CD4-positive, alpha-beta T cell treated with Interleukin-12 subunit alpha and Interleukin-12 subunit beta, for 1 hour (primary cell): ENCODE data around the gene AHCY.
"Not testable (repeated sequence)": the region's sequence is repeated elsewhere in the genome, so short reads cannot be mapped to it uniquely, and the experiment has no call there.

Experiments
- DNase-seq: peaks from one replicate; pipeline ENCODE4 v3.0.0-alpha.2; 2020

Gene AHCY

DNA sequence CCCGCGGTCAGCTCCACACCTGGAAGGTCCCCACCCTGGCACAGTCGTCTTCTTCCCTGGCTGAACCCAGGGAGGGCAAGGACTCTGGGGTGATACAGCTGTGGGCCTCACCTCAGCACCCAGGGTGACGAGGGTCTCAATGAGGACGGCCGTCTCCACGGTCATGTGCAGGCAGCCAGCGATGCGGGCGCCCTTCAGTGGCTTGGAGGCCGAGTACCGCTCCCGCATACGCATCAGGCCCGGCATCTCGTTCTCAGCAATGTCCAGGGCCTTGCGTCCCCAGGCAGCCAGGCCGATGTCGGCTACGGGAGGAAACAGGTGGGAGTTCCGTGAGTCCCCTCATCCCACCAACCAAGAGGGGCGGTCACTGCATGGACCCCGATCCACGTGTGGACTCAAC is 7.9 kb downstream of the AHCY start:
- no peak for DNase-seq

DNA sequence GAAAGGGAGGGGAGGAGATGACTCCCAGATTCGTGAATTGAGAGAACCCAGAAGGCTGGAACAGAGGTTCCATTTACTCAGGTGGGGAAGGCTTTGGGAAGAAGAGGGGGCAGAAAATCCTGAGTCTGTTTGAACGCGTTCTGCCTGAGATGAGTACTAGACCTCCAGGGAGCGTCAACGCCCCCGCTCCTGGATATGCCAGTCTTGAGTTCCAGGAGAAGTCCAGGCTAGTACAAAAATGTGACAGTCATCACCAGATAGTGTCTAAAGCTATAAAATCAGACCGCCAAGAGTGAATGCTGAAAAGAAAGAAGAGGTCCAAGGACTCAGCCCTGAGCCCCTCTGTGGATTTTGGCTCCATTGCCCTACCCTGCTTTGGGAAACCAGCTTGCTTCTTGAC is 8.6 kb downstream of the AHCY start:
- no peak for DNase-seq

DNA sequence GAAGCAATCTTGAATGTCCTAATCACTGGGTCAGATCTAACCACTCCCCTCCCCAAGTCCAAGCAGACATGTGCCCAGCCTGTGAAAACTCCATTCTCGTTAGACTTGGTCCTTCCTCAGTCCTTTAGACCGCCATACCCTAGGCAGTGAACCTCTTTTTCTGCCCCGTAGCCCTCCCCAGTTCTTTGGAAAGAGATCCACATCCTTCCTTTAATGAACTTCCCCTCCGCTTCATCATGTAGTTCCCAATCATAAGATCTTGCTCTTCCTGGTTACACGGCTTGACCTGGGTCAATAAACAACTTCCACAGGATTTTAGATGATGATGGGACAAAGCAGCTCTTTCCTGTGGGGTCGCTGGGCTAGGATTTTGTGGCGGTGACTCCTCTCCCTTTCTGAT is 9.6 kb downstream of the AHCY start:
- DNase-seq, result no peak

DNA sequence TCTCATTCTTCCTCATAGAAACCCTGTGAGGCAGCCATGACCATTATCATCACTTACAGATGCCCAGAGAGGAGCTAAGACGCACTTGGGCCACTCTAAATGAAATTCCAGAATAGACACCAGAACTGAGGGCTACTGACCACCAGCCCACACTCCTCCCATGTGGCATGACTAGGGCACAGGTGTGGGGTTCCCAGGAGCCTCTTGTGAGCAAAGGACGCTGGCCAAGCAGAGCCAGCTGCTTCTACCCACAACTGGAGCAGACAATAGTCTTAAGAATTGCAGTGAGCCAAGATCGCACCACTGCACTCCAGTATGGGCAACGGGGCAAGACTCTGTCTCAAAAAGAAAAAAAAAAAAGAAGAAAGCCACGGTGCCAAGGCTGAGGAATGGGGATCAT is 10.0 kb downstream of the AHCY start:
- DNase-seq, result no peak

DNA sequence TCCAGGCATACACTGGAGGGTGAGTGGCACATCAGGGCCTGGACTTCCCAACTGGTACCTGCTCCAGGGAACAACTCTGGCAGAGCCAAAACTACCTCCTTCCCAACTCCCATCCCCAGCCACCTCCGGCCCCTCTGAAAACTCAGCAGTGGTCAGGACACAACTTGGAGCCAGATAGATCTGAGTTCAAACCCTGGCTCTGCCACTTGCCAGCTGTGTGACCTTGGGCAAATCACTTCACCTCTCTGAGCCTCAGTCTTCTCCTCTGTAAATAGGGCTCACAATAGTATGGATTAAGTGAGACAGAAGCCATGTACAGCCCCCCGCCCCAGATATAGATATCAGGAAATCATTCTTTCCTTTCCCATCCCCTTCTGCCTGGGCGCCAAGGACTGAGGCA is 10.7 kb downstream of the AHCY start:
- DNase-seq, result no peak

DNA sequence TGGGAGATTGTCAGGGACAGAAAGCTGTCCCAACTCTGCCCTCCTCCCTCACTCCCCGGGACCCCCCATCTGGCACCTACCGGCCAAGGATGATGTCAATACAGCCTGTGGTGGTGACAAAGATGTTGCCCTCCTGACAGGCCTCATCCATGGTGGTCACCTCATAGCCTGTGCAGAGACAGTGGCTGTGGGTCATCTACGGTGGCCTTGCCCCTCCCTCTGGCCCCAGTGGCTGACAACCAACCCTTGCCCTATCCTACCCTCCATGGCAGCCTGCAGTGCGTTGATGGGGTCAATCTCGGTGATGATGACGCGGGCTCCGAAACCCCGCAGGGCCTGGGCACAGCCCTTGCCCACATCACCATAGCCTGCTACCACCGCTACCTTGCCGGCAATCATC is 12.7 kb downstream of the AHCY start:
- no peak for DNase-seq

DNA sequence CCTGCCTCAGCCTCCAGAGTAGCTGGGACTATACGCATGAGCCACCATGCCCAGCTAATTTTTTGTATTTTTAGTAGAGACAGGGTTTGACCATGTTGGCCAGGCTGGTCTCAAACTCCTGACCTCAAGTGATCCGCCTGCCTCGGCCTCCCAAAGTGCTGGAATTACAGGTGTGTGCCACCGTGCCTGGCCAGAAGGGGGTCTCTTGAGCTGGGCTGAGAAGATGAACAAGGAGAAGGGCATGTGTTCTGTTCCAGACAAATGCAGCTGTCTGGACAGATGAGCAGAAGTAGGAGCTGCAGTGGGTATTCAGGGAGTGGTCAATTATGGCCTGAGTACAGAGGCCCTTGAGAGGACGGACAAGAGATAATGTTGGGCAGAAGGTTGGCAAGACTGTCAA is 15.7 kb downstream of the AHCY start:
- DNase-seq, result not testable (repeated sequence)

DNA sequence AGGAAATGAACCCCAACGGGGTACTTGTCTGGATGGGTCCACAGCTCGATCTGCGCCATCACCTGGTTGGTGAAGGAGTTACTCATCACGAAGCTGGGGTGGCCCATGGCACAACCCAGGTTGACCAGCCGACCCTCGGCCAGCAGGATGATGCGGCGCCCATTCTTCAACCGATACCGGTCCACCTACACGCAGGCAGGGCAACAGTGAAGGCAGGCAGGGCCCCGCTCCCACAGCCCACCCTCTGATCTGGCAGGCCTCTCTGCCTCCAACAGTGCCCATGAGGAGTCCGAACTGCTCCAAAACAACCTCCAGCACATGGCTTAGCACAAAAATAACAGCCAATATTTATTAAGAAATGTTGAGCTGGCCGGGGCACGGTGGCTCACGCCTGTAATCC is 17.7 kb downstream of the AHCY start:
- no peak for DNase-seq

DNA sequence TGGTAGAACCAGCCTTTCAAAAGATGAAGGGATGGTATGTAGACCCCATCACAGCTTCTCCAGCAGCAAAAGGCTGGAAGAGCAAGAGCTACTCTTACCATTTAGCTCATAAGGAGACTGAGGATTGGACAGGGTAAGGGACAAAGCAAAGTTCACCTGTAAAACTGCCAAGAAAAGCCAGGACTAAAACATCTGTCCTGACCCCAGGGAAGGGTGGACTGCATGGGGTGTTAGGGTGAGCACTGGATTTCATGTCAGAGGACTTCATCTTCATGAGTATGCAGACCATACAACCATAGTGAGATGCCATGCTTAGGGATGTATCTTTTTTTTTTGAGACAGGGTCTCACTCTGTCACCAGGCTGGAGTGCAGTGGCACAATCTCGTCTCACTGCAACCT is 19.3 kb downstream of the AHCY start:
- DNase-seq, result no peak

DNA sequence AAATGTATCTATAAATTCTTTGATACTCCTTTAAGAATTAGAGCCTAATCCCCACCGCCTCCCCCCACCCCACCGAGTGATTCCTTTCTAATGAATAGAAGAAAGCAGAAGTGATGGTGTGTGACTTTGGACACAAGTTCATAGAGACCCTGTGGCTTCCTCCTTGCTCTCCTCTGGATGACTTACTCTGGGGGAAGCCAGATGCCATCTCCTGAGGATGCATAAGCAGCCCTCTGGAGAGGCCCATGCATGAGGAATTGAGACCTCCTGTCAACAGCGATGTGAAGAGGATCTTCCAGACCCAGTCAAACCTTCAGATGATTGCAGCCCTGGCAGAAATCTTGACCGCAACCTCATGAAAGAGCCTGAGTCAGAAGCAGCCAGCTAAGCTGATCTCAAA is 21.1 kb downstream of the AHCY start:
- no peak for DNase-seq

DNA sequence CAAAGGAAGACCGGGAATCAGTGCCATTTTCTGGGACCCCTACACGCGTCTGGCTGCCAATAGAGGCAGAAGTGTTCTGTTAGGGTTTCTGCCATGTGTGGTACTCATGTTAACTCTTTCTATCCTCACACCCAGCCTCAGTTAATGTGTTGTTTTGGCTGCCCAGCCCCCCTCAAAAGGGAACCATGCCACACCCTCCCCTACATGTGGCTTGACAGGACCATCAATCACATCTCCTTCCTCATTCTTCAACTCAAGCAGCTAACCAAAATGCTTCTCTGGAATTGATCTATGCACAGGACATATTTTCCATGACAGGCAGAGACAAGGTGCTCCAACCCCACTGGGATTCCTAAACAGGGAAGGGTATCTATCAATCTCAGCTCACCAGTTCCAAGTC is 22.0 kb downstream of the AHCY start:
- DNase-seq, result no peak

DNA sequence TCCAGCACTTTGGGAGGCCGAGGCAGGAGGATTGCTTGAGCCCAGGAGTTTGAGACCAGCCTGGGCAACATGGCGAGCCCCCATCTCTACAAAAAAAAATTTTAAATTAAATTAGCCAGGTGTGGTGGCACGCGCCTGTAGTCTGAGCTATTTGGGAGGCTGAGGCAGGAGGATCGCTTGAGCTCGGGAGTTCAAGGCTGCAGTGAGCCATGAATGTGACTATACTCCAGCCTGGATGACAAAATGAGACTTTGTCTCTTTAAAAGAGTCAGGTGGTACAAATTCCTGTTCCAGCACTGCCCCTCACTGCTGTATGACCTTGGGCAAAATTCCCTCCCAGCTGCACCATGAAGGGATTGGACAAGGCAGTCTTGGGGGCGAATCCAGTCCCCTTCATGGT is 28.5 kb downstream of the AHCY start:
- DNase-seq, result no peak

DNA sequence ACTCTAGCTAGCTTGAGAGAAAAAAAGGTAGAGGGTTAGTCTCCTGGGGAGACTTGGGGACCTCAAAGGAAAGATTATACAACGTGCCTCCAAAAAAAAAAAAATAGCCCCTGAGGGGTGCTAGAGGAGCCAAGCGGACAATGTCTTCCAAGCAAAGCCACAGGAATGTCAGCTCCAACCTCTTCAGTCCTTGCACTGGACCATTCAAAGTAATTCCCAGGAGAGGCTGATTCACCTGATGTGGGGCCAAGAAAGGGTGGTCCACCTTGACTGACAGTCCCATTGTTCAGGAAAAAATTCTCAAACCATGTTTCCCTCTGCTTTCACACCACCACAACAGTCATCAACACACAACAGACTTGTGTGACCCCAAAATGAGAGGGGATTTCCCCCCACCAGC is 31.2 kb downstream of the AHCY start:
- no peak for DNase-seq

DNA sequence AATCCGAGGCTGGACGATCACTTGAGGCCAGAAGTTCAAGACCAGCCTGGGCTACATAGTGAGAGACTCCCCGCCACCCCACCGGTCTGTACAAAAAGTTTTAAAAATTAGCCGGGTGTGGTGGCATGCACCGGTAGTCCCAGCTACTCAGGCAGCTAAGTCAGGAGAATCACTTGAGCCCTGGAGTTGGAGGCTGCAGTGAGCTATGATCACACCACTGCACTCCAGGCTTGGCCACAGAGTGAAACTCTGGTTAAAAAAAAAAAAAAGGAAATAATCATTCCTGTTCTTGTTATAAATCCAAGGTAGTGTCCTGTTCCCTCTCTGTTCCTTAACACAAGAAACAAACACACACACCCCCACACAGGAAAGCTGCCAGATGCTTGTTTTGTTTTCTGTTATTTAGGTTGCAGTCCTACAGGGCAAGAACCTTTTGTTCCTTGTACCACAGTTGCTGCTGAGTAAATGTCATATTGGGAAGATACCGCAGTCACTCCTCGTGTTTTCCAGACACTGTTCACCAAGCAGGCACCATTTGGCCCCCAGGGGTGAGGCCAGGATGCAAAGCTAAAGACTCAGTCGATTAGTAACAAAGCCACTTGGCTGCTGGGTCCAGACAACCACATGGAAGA is 33.0 kb downstream of the AHCY start:
- no peak for DNase-seq

DNA sequence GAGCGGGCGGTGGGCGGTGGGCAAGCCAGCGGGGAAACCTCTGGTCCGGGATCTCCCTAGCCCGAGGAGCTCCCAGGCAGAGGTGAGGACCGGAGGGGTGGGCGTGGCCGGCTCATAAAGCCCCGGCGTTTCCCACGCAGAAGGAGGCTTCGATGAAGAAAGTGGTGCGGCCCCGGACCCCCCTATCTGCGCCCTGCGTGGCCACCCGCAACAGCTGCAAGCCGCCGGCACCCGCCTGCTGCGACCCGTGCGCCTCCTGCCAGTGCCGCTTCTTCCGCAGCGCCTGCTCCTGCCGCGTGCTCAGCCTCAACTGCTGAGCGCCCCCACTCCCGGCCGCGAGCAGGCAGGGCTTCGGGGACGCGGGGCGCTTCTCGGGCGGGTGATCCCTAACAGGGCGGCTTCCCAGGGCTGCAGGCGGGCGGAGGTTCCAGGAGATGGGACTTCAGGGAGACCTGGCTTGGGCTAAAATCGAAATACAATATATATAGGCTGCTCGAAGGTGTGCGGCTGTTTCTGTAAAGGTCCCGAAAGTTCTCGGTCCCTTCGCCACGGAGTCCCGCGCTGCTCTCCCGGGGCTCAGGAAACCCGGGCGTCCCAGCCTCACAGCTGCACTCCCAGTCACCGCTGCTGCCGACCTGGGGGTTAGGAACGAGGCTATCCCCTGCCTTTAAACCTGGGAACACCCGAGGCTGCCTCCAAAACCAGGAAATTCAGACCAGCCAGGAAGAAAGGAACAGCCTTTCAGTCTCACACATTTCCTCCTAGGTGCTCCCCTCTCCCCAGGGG is 34.1 kb downstream of the AHCY start:
- DNase-seq, result peak; percentile 14

DNA sequence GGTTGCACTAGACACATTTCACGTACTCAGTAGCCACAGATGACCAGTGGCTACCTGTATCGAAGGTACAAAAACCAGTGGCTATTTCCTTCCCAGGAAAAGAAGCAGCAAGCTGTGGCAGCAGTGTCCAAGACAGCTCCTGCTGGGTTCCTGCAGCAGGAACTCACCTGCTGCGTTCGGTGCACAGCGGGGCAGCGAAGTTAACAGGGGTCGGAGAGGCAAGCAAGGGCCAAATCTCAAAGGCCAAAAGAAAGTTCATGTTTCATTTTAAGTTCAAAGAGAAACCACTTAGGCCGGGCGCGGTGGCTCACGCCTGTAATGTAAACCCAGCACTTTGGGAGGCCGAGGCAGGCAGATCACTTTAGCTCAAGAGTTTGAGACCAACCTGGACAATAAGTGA is 35.0 kb downstream of the AHCY start:
- DNase-seq, result no peak

DNA sequence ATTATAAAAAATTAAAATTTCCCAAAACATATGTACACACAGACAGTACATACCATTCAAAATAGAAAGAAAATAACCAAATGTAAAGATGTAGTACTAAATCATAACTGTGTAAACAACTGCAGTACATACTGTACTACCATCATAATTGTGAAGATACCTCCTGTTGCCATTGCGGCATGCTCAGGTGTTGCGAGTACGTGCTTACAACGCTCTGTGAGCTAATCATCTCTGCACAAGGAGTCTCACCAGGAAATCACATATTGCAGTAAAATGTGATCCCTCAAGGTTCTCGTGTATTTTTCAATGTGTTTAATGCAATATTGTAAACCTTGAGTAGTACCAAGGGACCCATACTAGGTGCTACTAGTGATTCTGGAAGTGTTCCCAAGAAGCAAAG is 39.0 kb downstream of the AHCY start:
- DNase-seq, result no peak

DNA sequence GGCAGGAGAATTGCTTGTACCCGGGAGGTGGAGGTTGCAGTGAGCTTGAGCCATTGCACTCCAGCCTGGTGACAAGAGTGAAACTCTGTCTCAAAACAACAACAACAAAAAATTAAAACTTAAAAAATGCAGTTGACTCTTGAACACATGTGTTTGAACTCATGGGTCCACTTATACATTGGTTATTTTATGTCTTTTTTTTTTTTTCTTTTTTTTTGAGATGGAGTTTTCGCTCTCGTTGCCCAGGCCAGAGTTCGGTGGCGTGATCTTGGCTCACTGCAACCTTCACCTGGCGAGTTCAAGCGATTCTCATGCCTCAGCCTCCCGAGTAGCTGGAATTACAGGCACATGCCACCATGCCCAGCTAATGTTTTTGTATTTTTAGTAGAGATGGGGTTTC is 39.7 kb downstream of the AHCY start:
- DNase-seq, result not testable (repeated sequence)

DNA sequence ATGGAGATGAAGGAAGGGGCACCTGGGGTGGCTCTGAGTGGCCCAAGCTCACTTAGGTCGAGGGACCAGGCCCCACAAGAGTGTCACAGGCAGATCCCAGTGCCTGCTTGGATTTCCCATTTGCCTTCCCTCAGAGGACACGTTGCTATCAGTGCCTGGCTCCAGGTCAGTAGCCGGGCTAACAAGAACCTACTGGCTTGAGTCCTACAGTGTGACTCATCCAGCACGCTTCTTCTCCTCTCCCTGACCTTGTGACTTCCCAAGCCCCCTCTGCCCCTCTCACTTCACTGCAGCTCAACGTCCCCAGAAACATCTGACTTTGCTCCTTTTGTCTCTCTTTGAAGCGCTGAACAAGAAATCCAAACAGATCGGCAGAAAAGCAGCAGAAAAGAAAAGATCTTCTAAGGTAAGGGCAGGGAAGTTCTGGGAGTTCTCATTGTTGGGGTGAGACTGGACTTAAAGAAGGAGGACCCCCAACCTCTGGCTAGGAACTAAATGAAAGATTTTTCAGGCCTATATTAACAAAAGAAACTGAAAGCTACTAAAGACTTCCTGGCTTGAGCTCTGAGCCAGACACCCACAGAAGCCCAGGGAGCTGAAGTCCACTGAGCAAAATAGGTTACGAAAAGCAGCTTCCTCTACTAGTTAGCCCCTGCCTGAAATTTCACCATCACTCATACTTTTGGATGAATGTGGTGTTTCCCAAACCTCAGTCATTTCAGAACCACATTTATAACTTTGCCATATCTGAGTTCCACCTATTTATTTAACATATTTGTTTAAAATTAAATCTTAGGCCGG is 40.5 kb downstream of the AHCY start:
- DNase-seq, result no peak

DNA sequence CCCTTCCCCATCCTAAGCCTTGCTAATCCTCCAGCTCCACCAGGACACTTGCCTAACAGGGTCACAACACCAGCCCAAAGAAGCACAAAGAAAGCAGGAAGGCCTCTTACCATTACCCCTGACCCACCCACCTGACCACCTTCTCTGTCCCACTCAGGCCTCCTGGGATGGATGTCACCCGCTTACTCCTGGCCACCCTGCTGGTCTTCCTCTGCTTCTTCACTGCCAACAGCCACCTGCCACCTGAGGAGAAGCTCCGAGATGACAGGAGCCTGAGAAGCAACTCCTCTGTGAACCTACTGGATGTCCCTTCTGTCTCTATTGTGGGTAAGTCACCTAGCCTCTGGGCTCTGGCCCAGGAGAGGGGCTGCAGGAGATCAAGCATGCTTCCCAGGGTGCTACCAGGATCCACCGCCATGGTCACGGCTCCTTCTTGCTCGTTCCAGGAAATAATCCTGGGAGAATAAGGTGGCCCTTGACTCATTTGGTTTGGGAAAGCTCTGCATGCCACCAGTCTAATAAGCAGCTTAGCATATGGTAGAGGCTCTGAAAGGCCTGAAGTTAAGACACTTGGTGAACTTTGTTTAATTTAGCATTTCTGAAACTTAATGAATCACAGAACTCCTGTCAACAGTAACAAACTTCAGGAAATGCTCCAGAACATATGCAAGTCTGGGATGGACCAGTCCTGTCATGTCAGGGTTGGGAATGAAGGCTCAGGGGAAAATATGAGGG is 42.8 kb downstream of the AHCY start:
- no peak for DNase-seq

DNA sequence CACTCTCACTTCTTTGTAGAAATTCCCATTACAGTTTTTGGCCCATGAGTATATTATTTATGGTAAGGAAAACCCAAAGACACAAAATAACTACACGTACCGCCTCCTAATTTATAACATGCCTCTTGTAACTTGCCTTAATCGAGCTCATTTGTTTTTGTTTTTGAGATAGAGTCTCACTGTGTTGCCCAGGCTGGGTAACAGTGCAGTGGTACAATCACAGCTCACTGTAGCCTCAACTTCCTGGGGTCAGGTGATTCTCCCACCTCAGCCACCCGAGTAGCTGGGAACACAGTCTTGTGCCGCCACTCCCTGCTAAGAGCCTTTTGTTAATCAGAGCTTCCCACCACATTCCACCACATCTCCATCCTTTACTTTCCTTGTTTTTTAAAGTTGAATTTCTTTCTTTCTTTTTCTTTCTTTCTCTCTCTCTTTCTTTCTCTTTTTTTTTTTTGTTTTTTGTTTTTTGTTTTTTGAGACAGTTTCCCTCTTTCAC is 46.5 kb downstream of the AHCY start:
- DNase-seq, result no peak

DNA sequence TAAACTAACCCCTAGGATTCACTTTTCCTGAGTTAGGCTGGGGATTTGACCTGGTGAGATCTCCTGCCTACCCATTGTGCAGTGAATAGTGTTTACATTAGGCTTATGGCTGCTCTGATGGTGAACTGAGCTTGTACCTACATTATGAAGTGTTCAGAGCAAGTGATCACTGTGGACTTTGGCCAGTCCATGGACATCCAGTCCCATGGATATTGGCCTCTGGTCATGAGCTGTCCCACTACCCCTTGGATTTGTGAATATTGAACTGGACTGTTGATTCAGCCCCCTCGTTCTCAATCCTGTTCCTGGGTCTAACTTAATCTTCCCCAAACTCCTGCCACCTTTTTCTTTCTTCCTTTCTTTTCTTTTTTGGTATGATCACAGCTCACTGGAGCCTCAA is 48.2 kb downstream of the AHCY start:
- no peak for DNase-seq

DNA sequence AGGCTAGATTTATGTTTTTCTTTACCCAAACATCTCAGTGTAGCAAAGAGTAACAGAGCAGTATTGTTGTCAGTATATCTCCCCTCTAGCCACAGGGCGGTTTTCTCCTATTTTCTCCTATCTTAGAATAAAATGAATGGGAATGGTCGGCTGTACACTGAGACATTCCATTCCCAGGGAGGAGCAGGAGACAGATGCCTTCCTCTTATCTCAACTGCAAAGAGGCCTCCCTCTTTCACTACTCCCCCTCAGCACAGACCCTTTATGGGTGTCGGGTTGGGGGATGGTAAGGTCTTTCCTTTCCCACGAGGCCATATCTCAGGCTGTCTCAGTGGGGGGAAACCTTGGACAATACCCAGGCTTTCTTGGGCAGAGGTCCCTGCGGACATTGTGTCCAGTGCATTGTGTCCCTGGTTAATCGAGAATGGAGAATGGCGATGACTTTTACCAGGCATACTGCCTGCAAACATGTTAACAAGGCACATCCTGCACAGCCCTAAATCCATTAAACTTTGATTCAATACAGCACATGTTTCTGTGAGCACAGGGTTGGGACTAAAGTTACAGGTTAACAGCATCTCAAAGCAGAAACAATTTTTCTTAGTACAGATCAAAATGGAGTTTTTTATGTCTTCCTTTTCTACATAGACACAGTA is 50.6 kb downstream of the AHCY start:
- not testable (repeated sequence) for DNase-seq
